ENCODE measurements around the gene PPP2R5C. TPM values are rescaled to one million over a fixed set of nuclear protein-coding genes. Genes with fewer than 3 reads are reported as not detected.

Gene PPP2R5C
- total and polyA plus RNA-seq, 8 donors = 103 to 176 (median 112) TPM

- intact Hi-C loops (cut with DNase I) = no loop called here
- Histone ChIP-seq H3K4me1 (no peaks in the 10 kb centered on the region), H3K27me3 (no peaks in the 10 kb centered on the region), H3K27ac (no peak overlapping the region), H3K4me3 (no peak overlapping the region), H3K36me3 (peaks cover 0 to 84% of the 10 kb centered on the region in 2 donors), H3K9me3 (no peaks in the 10 kb centered on the region)
- TF ChIP-seq CTCF (IDR thresholded peaks at IDR 0.05) = no peak
- no peak for ATAC-seq
- DNase-seq = no peak
Measured at GRCh38 chr14:101918065-101918989, 156.8 kb downstream of the PPP2R5C start.

- peaks cover 0 to 77% of the 10 kb centered on the region in 2 donors for H3K36me3 ChIP-seq
Measured at GRCh38 chr14:101920271-101920670, 158.8 kb downstream of the PPP2R5C start.

GRCh38 chr14:101922866-101923265, 161.4 kb downstream of the PPP2R5C start:
- H3K27me3 ChIP-seq = no peaks in the 10 kb centered on the region
- no peak for TF ChIP-seq CTCF (IDR thresholded peaks at IDR 0.05)
- intact Hi-C loops (cut with DNase I) = no loop called here
- no peak overlapping the region for H3K27ac ChIP-seq
- no peaks in the 10 kb centered on the region for H3K9me3 ChIP-seq
- ATAC-seq (no peak), DNase-seq (no peak)
- H3K36me3 ChIP-seq = peaks cover 0 to 72% of the 10 kb centered on the region in 2 donors
- H3K4me3 ChIP-seq = no peak overlapping the region
- H3K4me1 ChIP-seq = no peaks in the 10 kb centered on the region

More at GRCh38 chr14:101920271-101920670, 158.8 kb downstream of the PPP2R5C start:
- no peak overlapping the region for H3K4me3 ChIP-seq
- H3K9me3 ChIP-seq = no peaks in the 10 kb centered on the region
- H3K27me3 ChIP-seq = no peaks in the 10 kb centered on the region
- no peak for ATAC-seq
- no peak for TF ChIP-seq CTCF (IDR thresholded peaks at IDR 0.05)
- no peaks in the 10 kb centered on the region for H3K4me1 ChIP-seq
- no peak for DNase-seq
- intact Hi-C loops (cut with DNase I) = no loop called here
- H3K27ac ChIP-seq = no peak overlapping the region

GRCh38 chr14:101925152-101925551, 163.6 kb downstream of the PPP2R5C start:
- H3K4me1 ChIP-seq = peaks cover 3 to 5% of the 10 kb centered on the region in 2 donors
- TF ChIP-seq CTCF (IDR thresholded peaks at IDR 0.05) = no peak
- intact Hi-C loops (cut with DNase I) = no loop called here
- H3K4me3 ChIP-seq = no peak overlapping the region
- peaks cover 0 to 76% of the 10 kb centered on the region in 2 donors for H3K36me3 ChIP-seq
- H3K27ac ChIP-seq = no peak overlapping the region
- DNase-seq (no peak), ATAC-seq (no peak)
- no peaks in the 10 kb centered on the region for H3K27me3 ChIP-seq
- H3K9me3 ChIP-seq = no peaks in the 10 kb centered on the region

GRCh38 chr14:101926085-101926484, 164.6 kb downstream of the PPP2R5C start:
- TF ChIP-seq CTCF (IDR thresholded peaks at IDR 0.05) = no peak
- peaks cover 0 to 67% of the 10 kb centered on the region in 2 donors for H3K36me3 ChIP-seq
- no peak overlapping the region for H3K4me3 ChIP-seq
- H3K27ac ChIP-seq = no peak overlapping the region
- peaks cover 3 to 5% of the 10 kb centered on the region in 2 donors for H3K4me1 ChIP-seq
- H3K27me3 ChIP-seq = no peaks in the 10 kb centered on the region
- DNase-seq (no peak), ATAC-seq (no peak)
- no peaks in the 10 kb centered on the region for H3K9me3 ChIP-seq
- intact Hi-C loops (cut with DNase I) = no loop called here

All from left lung (tissue), 10 donors.